GM12878 (cell line): ENCODE measurements around the gene VEGFA. TPM values are rescaled to one million over a fixed set of nuclear protein-coding genes. Genes with fewer than 3 reads are reported as not detected.

Experiments used
- ATAC-seq: fragments of 200-7000 bp; cut with Tn5 transposase; 3 replicates; pipeline ENCODE4 v1.9.1; 2020; ENCODE audit warnings: mild to moderate bottlenecking, moderate library complexity
- BruUV-seq: library from RNA; stranded (reverse); fragments of 400-500 nt; replicated peaks from 2 replicates; lab custom pipeline; 2021; lab: Mats Ljungman, UMichigan
- CTCF ChIA-PET: fragments of 300-600 bp; sonication (Branson Sonifier 250); formaldehyde crosslinking; extraction: SDS; loops from one replicate; lab custom pipeline; 2021; ENCODE audit warnings: inconsistent platforms; lab: Yijun Ruan, JAX
- POLR2A ChIA-PET: fragments of 350-600 bp; formaldehyde crosslinking; extraction: SDS; loops from one replicate; lab custom pipeline; 2021; ENCODE audit warnings: inconsistent platforms; lab: Charles Lee
- RAD21 ChIA-PET: fragments of 300-600 bp; sonication (Branson Sonifier 250); formaldehyde crosslinking; loops from one replicate; lab custom pipeline; 2023; ENCODE audit warnings: antibody characterized with exemption; ENCODE audit not compliant: unreplicated experiment; lab: Charles Lee
- SMC1A ChIA-PET: fragments of 300-600 bp; sonication (Branson Sonifier 250); formaldehyde crosslinking; loops from one replicate; lab custom pipeline; 2023; ENCODE audit not compliant: unreplicated experiment, uncharacterized antibody; lab: Charles Lee
- DNase-seq: peaks from one replicate; pipeline ENCODE4 v3.0.0-alpha.2; 2011; ENCODE audit warnings: low read depth, low spot score
- FAIRE-seq: peaks from 3 replicates; lab custom pipeline; 2011; peaks lifted over from hg19 to GRCh38; lab: Jason Lieb, UNC
- H2AFZ ChIP-seq: 2 replicates; pipeline ENCODE4 v1.6.0; 2011; ENCODE audit warnings: low read depth, low read length, control low read depth; ENCODE audit not compliant: control insufficient read depth
- H3K27ac ChIP-seq: 2 replicates; pipeline ENCODE4 v1.5.1; 2011; ENCODE audit warnings: control low read depth; ENCODE audit not compliant: control insufficient read depth, insufficient read depth
- H3K27me3 ChIP-seq, 2 experiments: replicated peaks in 1 of 2; 2 replicates each; pipeline versions ENCODE4 v1.6.0 to v1.6.1; 2011; ENCODE audit warnings: low read length in 1 of 2; ENCODE audit not compliant: control insufficient read depth in 2 of 2, insufficient read depth in 2 of 2
- H3K36me3 ChIP-seq, 2 experiments: 2 replicates each; pipeline ENCODE4 v1.5.1; 2011; ENCODE audit warnings: low read length in 1 of 2; ENCODE audit not compliant: control insufficient read depth in 2 of 2, insufficient read depth in 2 of 2
- H3K4me1 ChIP-seq: 2 replicates; pipeline ENCODE4 v1.6.1; 2011; ENCODE audit warnings: mild to moderate bottlenecking, low read length, moderate library complexity, mixed read lengths; ENCODE audit not compliant: control insufficient read depth, insufficient read depth
- H3K4me2 ChIP-seq: 2 replicates; pipeline ENCODE4 v1.6.0; 2011; ENCODE audit warnings: control low read depth; ENCODE audit not compliant: control insufficient read depth, insufficient read depth
- H3K4me3 ChIP-seq: fragments of 200-600 bp; sonication (generic); 2 replicates; pipeline ENCODE4 v1.5.1; 2016
- H3K79me2 ChIP-seq: 2 replicates; pipeline ENCODE4 v1.6.0; 2011; ENCODE audit warnings: low read length; ENCODE audit not compliant: control insufficient read depth, insufficient read depth
- H3K9ac ChIP-seq: 2 replicates; pipeline ENCODE4 v1.8.0; 2011; ENCODE audit warnings: low read length, control low read depth, mixed read lengths; ENCODE audit not compliant: control insufficient read depth, insufficient read depth
- H3K9me3 ChIP-seq: replicated peaks from 3 replicates; pipeline ENCODE4 v1.5.1; 2011; ENCODE audit warnings: mild to moderate bottlenecking, low read length; ENCODE audit not compliant: control insufficient read depth, insufficient read depth
- H4K20me1 ChIP-seq: 2 replicates; pipeline ENCODE4 v1.6.0; 2011; ENCODE audit not compliant: control insufficient read depth, insufficient read depth
- BACH1 ChIP-seq: fragments of 450-650 bp; IDR thresholded peaks from 2 replicates; pipeline ENCODE4 v1.6.1; 2017; ENCODE audit warnings: mild to moderate bottlenecking, borderline replicate concordance
- BCL11A ChIP-seq: IDR thresholded peaks from 2 replicates; pipeline ENCODE4 v1.6.1; 2011; ENCODE audit warnings: low read depth, low read length
- CBX5 ChIP-seq: sonication (generic); IDR thresholded peaks from 2 replicates; pipeline ENCODE4 v1.6.1; 2016; ENCODE audit warnings: low read depth, moderate library complexity, mild to moderate bottlenecking, inconsistent platforms
- CEBPB ChIP-seq, 2 experiments: fragments of 150-350 bp in 1 of 2; IDR thresholded peaks; 2 replicates each; pipeline ENCODE4 v1.6.1; 2012 to 2014; ENCODE audit warnings: low read depth in 2 of 2, low read length in 2 of 2, borderline replicate concordance in 1 of 2, inconsistent platforms in 1 of 2
- CHD1 ChIP-seq: IDR thresholded peaks from 2 replicates; pipeline ENCODE4 v1.6.1; 2012; ENCODE audit warnings: low read depth, low read length, improper control_type of control experiment
- DPF2 ChIP-seq: fragments of 450-650 bp; IDR thresholded peaks from 2 replicates; pipeline ENCODE4 v1.6.1; 2017; ENCODE audit warnings: mild to moderate bottlenecking
- EED ChIP-seq: sonication (generic); IDR thresholded peaks from 2 replicates; pipeline ENCODE4 v1.6.1; 2016; ENCODE audit warnings: antibody characterized with exemption, low read depth
- ESRRA ChIP-seq: IDR thresholded peaks from 2 replicates; pipeline ENCODE4 v1.6.1; 2012; ENCODE audit warnings: mild to moderate bottlenecking, low read length, improper control_type of control experiment
- FOXK2 ChIP-seq: fragments of 450-650 bp; IDR thresholded peaks from 2 replicates; pipeline ENCODE4 v1.6.1; 2017; ENCODE audit warnings: mild to moderate bottlenecking, moderate library complexity
- MTA2 ChIP-seq: fragments of 450-650 bp; IDR thresholded peaks from 2 replicates; pipeline ENCODE4 v1.6.1; 2016; ENCODE audit warnings: low read depth, mild to moderate bottlenecking, moderate library complexity
- NBN ChIP-seq: fragments of 450-650 bp; IDR thresholded peaks from 2 replicates; pipeline ENCODE4 v1.6.1; 2016
- NFXL1 ChIP-seq: fragments of 450-650 bp; IDR thresholded peaks from 2 replicates; pipeline ENCODE4 v1.6.1; 2017; ENCODE audit warnings: antibody characterized with exemption, mild to moderate bottlenecking, borderline replicate concordance
- NR2C2 ChIP-seq: IDR thresholded peaks from 2 replicates; pipeline ENCODE4 v1.6.1; 2011; ENCODE audit warnings: borderline replicate concordance, low read depth; ENCODE audit not compliant: control insufficient read depth, insufficient read length
- NR2F1 ChIP-seq: fragments of 450-650 bp; conservative IDR thresholded peaks from 2 replicates; pipeline ENCODE4 v1.6.1; 2017; ENCODE audit warnings: mild to moderate bottlenecking
- POLR2A ChIP-seq: IDR thresholded peaks from 2 replicates; pipeline ENCODE4 v1.6.1; 2011; ENCODE audit warnings: low read depth, mild to moderate bottlenecking, low read length
- POLR2AphosphoS5 ChIP-seq: IDR thresholded peaks from 2 replicates; pipeline ENCODE4 v1.6.1; 2011; ENCODE audit warnings: mild to moderate bottlenecking, low read length, inconsistent platforms
- RUNX3 ChIP-seq: IDR thresholded peaks from 2 replicates; pipeline ENCODE4 v1.6.1; 2012; ENCODE audit warnings: low read length, inconsistent platforms
- SMAD1 ChIP-seq: fragments of 450-650 bp; IDR thresholded peaks from 2 replicates; pipeline ENCODE4 v1.6.1; 2018; ENCODE audit warnings: mild to moderate bottlenecking, low read depth; ENCODE audit not compliant: partially characterized antibody
- SRF ChIP-seq, 2 experiments: IDR thresholded peaks; 2 replicates each; pipeline ENCODE4 v1.6.1; 2011; ENCODE audit warnings: low read depth in 2 of 2, low read length in 2 of 2, mild to moderate bottlenecking in 1 of 2, moderate library complexity in 1 of 2
- TBL1XR1 ChIP-seq: IDR thresholded peaks from 2 replicates; pipeline ENCODE4 v1.6.1; 2012; ENCODE audit warnings: low read depth, low read length, improper control_type of control experiment
- TCF12 ChIP-seq: IDR thresholded peaks from 2 replicates; pipeline ENCODE4 v1.6.1; 2011; ENCODE audit warnings: low read depth, mild to moderate bottlenecking, low read length
- YBX1 ChIP-seq: fragments of 450-650 bp; IDR thresholded peaks from 2 replicates; pipeline ENCODE4 v1.6.1; 2016; ENCODE audit warnings: antibody characterized with exemption
- ZNF217 ChIP-seq: fragments of 450-650 bp; IDR thresholded peaks from 2 replicates; pipeline ENCODE4 v1.6.1; 2017; ENCODE audit warnings: antibody characterized with exemption, mild to moderate bottlenecking
- WGBS: methylation state at CpG from one replicate; pipeline ENCODE4 v1.1.6; 2016; ENCODE audit warnings: low lambda C conversion rate; ENCODE audit not compliant: insufficient replicate concordance, insufficient coverage; ENCODE audit errors: missing lambda C conversion rate; 5-methylcytosine and 5-hydroxymethylcytosine counted together
- in situ Hi-C: fragments of 300-500 bp; cut with MboI; formaldehyde crosslinking; loops from 9 replicates; pipeline ENCODE4 v1.14.3; 2018; ENCODE audit warnings: mixed read lengths
- intact Hi-C: fragments of 100-400 bp; cut with micrococcal nuclease; formaldehyde crosslinking; loops from one replicate; pipeline ENCODE4 v1.14.2; 2022; ENCODE audit not compliant: unreplicated experiment
- polyA plus RNA-seq, 11 experiments: library from polyadenylated mRNA; depleted of rRNA in 4 of 11; unstranded in 6 of 11; stranded (reverse) in 5 of 11; fragments of >200 nt; fragmentation: Nextera tagmentation in 4 of 11; fragmentation: Illumina TruSeq in 1 of 11; extraction: Ambion mirVana in 4 of 11; extraction: Trizol in 1 of 11; gene quantifications; 1 replicate in 1 of 11; 2 replicates in 10 of 11; pipeline versions ENCODE4 v1.2.1 to v1.2.3, GENCODE V29; 2011 to 2016; ENCODE audit warnings: inconsistent platforms in 2 of 11, missing spikeins in 2 of 11, low read depth in 1 of 11
- total RNA-seq, 4 experiments: library from RNA; depleted of rRNA in 3 of 4; stranded (reverse); fragments of >200 nt in 3 of 4; fragmentation: Illumina TruSeq in 1 of 4; extraction: Trizol in 1 of 4; gene quantifications; 2 replicates each; pipeline versions ENCODE4 v1.2.1 to v1.2.3, GENCODE V29; 2013 to 2021
- TF ChIP-seq, protein P1 (sequence below): fragments of 450-650 bp; IDR thresholded peaks from 2 replicates; pipeline ENCODE4 v1.6.1; 2017; ENCODE audit warnings: borderline replicate concordance

The VEGFA gene
- total and polyA plus RNA-seq, 10 of the 15 experiments (the other 5 are each of a cell fraction or from before 2014, with no cell fraction given) = 0.96 to 140 (median 16.9) TPM

DNA sequence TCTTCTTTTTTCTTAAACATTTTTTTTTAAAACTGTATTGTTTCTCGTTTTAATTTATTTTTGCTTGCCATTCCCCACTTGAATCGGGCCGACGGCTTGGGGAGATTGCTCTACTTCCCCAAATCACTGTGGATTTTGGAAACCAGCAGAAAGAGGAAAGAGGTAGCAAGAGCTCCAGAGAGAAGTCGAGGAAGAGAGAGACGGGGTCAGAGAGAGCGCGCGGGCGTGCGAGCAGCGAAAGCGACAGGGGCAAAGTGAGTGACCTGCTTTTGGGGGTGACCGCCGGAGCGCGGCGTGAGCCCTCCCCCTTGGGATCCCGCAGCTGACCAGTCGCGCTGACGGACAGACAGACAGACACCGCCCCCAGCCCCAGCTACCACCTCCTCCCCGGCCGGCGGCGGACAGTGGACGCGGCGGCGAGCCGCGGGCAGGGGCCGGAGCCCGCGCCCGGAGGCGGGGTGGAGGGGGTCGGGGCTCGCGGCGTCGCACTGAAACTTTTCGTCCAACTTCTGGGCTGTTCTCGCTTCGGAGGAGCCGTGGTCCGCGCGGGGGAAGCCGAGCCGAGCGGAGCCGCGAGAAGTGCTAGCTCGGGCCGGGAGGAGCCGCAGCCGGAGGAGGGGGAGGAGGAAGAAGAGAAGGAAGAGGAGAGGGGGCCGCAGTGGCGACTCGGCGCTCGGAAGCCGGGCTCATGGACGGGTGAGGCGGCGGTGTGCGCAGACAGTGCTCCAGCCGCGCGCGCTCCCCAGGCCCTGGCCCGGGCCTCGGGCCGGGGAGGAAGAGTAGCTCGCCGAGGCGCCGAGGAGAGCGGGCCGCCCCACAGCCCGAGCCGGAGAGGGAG, 580 bp downstream of the VEGFA start:
- H3K4me3 ChIP-seq = peak overlapping the region; percentile 98
- DNase-seq (no peak), ATAC-seq (peak; percentile 10), FAIRE-seq (no peak)
- ChIA-PET RAD21 (interaction anchor here (0.5 to 4.5 kb wide), 31 partner anchors 13 to 371 kb away, joined by 3 to 179 read pairs (median 4); partner anchors contain the start of gene MRPS18A), SMC1A (interaction anchor here (0.6 to 4.5 kb wide), 13 partner anchors 46 to 311 kb away, joined by 3 to 78 read pairs (median 4); no protein-coding TSS in a partner anchor), CTCF (interaction anchor here (0.6 to 4.6 kb wide), 29 partner anchors 8 to 833 kb away, joined by 3 to 264 read pairs (median 5); no protein-coding TSS in a partner anchor), POLR2A (interaction anchor here (0.6 to 4.5 kb wide), 25 partner anchors 12 to 492 kb away, joined by 3 to 97 read pairs (median 4); partner anchors contain the start of gene GTPBP2)
- H3K9ac ChIP-seq = peak overlapping the region; percentile 90
- H3K27me3 ChIP-seq = no peaks in the 10 kb centered on the region
- peak overlapping the region; percentile 80; the same call in 1 of the 2 replicates for H3K4me2 ChIP-seq
- H3K36me3 ChIP-seq = no peaks in the 10 kb centered on the region
- in situ Hi-C loops (loop anchor here (5.0 kb wide), 2 partner anchors 232 to 302 kb away; no protein-coding TSS in a partner anchor), intact Hi-C loops (loop anchor here (5.0 kb wide), 1 partner anchor 182 kb away; no protein-coding TSS in a partner anchor)
- 0 out of 2 replicates have a peak, but pooled peaks cover 4% of the 10 kb centered on the region for H4K20me1 ChIP-seq
- no peak overlapping the region; the same call in 1 of the 2 replicates for H2AFZ ChIP-seq
- peaks cover 58% of the 10 kb centered on the region for H3K79me2 ChIP-seq
- H3K9me3 ChIP-seq = no peaks in the 10 kb centered on the region
- BruUV-seq = TSS peak; percentile 70
- peaks cover 21% of the 10 kb centered on the region for H3K4me1 ChIP-seq
- peak overlapping the region; percentile 88 for H3K27ac ChIP-seq
- under 1% methylated on average over 66 of the region's 84 CpGs for WGBS
- TF ChIP-seq TCF12 = no peak
- no peak for TF ChIP-seq DPF2
- TF ChIP-seq CBX5 = no peak
- TF ChIP-seq FOXK2 = no peak
- 0 out of 2 replicates have a peak, but pooled peaks have one; percentile 24 for TF ChIP-seq NFXL1
- TF ChIP-seq NR2F1 = no peak; the same call in 1 of the 2 replicates
- TF ChIP-seq TBL1XR1 = no peak
- no peak for TF ChIP-seq SRF (IDR thresholded peaks at IDR 0.05; ENCODE audit: low read depth in 2 of 2, low read length in 2 of 2)
- no peak for TF ChIP-seq RUNX3
- no peak for TF ChIP-seq ESRRA
- no peak for TF ChIP-seq POLR2A
- TF ChIP-seq NBN = peak; percentile 7; the same call in 1 of the 2 replicates
- no peak for TF ChIP-seq CEBPB (IDR thresholded peaks at IDR 0.05; ENCODE audit: borderline replicate concordance in 1 of 2, low read depth in 2 of 2, low read length in 2 of 2)
- TF ChIP-seq NR2C2 = no peak
- TF ChIP-seq, protein P1, sequence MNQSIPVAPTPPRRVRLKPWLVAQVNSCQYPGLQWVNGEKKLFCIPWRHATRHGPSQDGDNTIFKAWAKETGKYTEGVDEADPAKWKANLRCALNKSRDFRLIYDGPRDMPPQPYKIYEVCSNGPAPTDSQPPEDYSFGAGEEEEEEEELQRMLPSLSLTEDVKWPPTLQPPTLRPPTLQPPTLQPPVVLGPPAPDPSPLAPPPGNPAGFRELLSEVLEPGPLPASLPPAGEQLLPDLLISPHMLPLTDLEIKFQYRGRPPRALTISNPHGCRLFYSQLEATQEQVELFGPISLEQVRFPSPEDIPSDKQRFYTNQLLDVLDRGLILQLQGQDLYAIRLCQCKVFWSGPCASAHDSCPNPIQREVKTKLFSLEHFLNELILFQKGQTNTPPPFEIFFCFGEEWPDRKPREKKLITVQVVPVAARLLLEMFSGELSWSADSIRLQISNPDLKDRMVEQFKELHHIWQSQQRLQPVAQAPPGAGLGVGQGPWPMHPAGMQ = no peak
- TF ChIP-seq MTA2 = peak; percentile 7; the same call in 1 of the 2 replicates
- no peak for TF ChIP-seq BACH1
- TF ChIP-seq POLR2AphosphoS5 = no peak; the same call in 1 of the 2 replicates
- no peak for TF ChIP-seq YBX1
- TF ChIP-seq EED = 0 out of 2 replicates have a peak, but pooled peaks have one; percentile 4
- TF ChIP-seq SMAD1 = no peak
- TF ChIP-seq CHD1 = no peak
- no peak for TF ChIP-seq BCL11A
- no peak for TF ChIP-seq ZNF217
